Cardiac fibroblast (primary cell): ENCODE data around the gene ZNF195.
"Not testable (repeated sequence)": the region's sequence is repeated elsewhere in the genome, so short reads cannot be mapped to it uniquely, and the experiment has no call there.

Experiments used
- DNase-seq, 2 donors: peaks; one replicate each; pipeline versions ENCODE4 v3.0.0 to v3.0.0-alpha.2; 2010; ENCODE audit warnings: low read depth in 2 of 2
- H3K4me3 ChIP-seq, 2 donors: replicated peaks in 1 of 2; 1 replicate in 1 of 2; 2 replicates in 1 of 2; pipeline ENCODE4 v1.5.1; 2011; ENCODE audit warnings: low read depth in 2 of 2, low read length in 2 of 2, mild to moderate bottlenecking in 2 of 2, moderate library complexity in 1 of 2
- TF ChIP-seq, protein P1 (sequence below): IDR thresholded peaks from one replicate; pipeline ENCODE4 v1.5.1; 2011; ENCODE audit warnings: low read depth, mild to moderate bottlenecking, low read length, inconsistent platforms

Gene ZNF195

GRCh38 chr11:3340025-3340424 is 38.9 kb downstream of the ZNF195 start:
- TF ChIP-seq, protein P1, sequence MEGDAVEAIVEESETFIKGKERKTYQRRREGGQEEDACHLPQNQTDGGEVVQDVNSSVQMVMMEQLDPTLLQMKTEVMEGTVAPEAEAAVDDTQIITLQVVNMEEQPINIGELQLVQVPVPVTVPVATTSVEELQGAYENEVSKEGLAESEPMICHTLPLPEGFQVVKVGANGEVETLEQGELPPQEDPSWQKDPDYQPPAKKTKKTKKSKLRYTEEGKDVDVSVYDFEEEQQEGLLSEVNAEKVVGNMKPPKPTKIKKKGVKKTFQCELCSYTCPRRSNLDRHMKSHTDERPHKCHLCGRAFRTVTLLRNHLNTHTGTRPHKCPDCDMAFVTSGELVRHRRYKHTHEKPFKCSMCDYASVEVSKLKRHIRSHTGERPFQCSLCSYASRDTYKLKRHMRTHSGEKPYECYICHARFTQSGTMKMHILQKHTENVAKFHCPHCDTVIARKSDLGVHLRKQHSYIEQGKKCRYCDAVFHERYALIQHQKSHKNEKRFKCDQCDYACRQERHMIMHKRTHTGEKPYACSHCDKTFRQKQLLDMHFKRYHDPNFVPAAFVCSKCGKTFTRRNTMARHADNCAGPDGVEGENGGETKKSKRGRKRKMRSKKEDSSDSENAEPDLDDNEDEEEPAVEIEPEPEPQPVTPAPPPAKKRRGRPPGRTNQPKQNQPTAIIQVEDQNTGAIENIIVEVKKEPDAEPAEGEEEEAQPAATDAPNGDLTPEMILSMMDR = no peak
- DNase-seq = peak; percentile 55 to 89
- no peak overlapping the region for H3K4me3 ChIP-seq

DNA sequence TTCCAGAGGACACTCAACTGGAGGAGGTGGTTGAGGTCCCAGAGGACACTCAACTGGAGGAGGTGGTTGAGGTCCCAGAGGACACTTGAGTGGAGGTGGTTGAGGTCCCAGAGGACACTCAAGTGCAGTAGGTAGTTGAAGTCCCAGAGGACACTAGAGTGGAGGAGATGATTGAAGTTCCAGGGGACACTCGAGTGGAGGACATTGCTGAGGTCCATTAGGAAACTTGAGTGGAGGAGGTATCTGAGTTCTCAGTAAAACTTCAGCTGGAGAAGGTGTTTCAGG is 39.7 kb downstream of the ZNF195 start:
- TF ChIP-seq, protein P1 = no peak
- DNase-seq = no peak
- no peak overlapping the region for H3K4me3 ChIP-seq

DNA sequence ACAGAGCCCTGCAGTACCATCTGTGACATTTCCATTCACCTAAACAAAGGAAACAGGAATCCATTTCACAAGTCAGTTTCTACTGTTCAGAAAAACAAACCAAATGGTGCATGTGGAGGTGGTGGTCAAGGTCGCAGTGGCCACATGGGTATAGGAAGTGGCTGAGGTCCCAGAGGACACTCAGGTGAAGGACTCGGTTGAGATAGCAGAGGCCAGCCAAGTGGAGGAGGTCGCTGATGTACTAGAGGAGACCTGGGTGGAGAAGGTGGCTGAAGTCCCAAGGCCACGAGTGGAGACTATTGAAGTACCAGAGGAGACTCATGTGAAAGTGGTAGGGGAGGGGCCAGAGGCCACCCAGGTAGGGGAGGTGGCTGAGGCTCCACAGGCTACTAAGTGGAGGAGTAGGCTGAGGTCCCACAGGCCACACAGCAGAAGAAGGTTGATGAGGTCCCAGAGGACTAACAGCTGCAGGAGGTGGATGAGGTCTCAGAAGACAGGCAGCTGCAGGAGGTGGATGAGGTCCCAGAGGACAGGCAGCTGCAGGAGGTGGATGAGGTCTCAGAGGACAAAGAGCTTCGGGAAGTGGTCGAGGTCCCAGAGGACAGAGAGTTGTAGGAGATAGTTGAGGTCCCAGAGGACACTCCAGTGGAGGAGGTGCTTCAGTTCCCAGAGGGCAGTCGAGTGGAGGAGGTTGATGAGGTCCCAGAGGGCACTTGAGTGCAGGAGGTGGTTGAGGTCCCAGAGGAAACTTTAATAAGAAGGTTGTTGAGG is 40.2 kb downstream of the ZNF195 start:
- TF ChIP-seq, protein P1 = no peak
- DNase-seq = no peak

GRCh38 chr11:3336420-3336819 is 42.5 kb downstream of the ZNF195 start:
- not testable (repeated sequence) for DNase-seq, H3K4me3 ChIP-seq

More for the DNA sequence above, 40.2 kb downstream of the ZNF195 start:
- H3K4me3 ChIP-seq = no peak overlapping the region

DNA sequence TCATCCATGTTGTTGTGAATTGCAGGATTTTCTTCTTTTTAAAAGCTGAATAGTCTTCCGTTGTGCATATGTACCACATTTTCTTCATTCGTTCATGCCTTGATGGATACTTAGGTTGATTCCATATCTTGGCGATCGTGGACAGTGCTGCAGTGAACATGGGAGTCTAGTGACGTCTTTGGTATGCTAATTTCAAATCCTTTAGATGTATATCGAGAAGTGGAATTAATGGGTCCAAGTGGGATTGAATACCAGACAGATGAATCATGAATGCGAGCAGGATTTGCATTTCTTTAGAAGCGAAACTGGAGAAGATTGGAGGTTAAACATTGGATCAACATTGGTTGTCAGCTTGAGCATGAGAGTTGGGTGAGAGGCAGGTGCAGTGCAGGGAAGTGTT is 45.8 kb downstream of the ZNF195 start:
- H3K4me3 ChIP-seq, DNase-seq: not testable (repeated sequence)

GRCh38 chr11:3331078-3331477 is 47.9 kb downstream of the ZNF195 start:
- DNase-seq, H3K4me3 ChIP-seq: not testable (repeated sequence)

DNA sequence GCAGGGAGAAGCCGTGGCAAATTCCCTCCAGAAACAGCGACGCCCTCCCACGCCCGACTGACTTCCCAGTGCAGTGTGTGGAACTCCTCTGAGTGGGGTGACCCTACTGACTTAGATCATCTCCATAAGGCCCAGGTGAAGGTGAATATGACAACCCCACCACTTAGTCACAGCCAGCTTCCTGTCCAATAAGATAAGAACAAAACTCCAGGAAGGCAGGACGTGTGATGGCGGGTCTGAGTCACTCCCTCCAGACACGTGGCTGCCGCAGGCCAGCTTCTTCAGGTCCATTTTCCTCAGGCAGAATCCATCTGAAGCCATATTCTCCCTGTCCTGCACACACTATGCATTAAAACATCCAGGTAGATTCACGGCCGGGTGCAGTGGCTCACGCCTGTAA is 48.9 kb downstream of the ZNF195 start:
- H3K4me3 ChIP-seq, DNase-seq: not testable (repeated sequence)

GRCh38 chr11:3328503-3328902 is 50.4 kb downstream of the ZNF195 start:
- DNase-seq, H3K4me3 ChIP-seq: not testable (repeated sequence)

- not testable (repeated sequence) for DNase-seq, H3K4me3 ChIP-seq
Observed at GRCh38 chr11:3326450-3326849, 52.5 kb downstream of the ZNF195 start.

- H3K4me3 ChIP-seq, DNase-seq: not testable (repeated sequence)
Observed at GRCh38 chr11:3324724-3325123, 54.2 kb downstream of the ZNF195 start.
